GM23248 (cell line): ENCODE results near the gene PATJ. TPM values are rescaled to one million over a fixed set of nuclear protein-coding genes. Genes with fewer than 3 reads are reported as not detected.

ENCODE experiments used
- DNase-seq: peaks from one replicate; pipeline ENCODE4 v3.0.0-alpha.2; 2015
- H2AFZ ChIP-seq: fragments of 200-600 bp; sonication (generic); 2 replicates; pipeline ENCODE4 v1.6.1; 2016; ENCODE audit warnings: antibody characterized with exemption
- H3F3A ChIP-seq: fragments of 200-600 bp; sonication (generic); 2 replicates; pipeline ENCODE4 v1.6.1; 2016; ENCODE audit warnings: mild to moderate bottlenecking, antibody characterized with exemption, mixed run types; ENCODE audit not compliant: insufficient read depth
- H3K27ac ChIP-seq: fragments of 200-600 bp; sonication (generic); 2 replicates; pipeline ENCODE4 v1.5.1; 2016; ENCODE audit warnings: mild to moderate bottlenecking
- H3K27me3 ChIP-seq: fragments of 200-600 bp; sonication (generic); replicated peaks from 2 replicates; pipeline ENCODE4 v1.6.1; 2016; ENCODE audit warnings: mild to moderate bottlenecking; ENCODE audit not compliant: insufficient read depth
- H3K36me3 ChIP-seq: fragments of 200-600 bp; sonication (generic); 2 replicates; pipeline ENCODE4 v1.6.1; 2016; ENCODE audit warnings: low read depth, mild to moderate bottlenecking
- H3K4me1 ChIP-seq: fragments of 200-600 bp; sonication (generic); 2 replicates; pipeline ENCODE4 v1.6.1; 2016; ENCODE audit warnings: mild to moderate bottlenecking; ENCODE audit not compliant: insufficient read depth
- H3K4me2 ChIP-seq: fragments of 200-600 bp; sonication (generic); one replicate; pipeline ENCODE4 v1.6.1; 2016; ENCODE audit warnings: mild to moderate bottlenecking; ENCODE audit not compliant: unreplicated experiment
- H3K4me3 ChIP-seq: fragments of 200-600 bp; sonication (generic); 2 replicates; pipeline ENCODE4 v1.5.1; 2016; ENCODE audit warnings: mild to moderate bottlenecking
- H3K79me2 ChIP-seq: fragments of 200-600 bp; sonication (generic); 2 replicates; pipeline ENCODE4 v1.6.1; 2016; ENCODE audit warnings: mild to moderate bottlenecking; ENCODE audit not compliant: insufficient read depth
- H3K9ac ChIP-seq: fragments of 200-600 bp; sonication (generic); 2 replicates; pipeline ENCODE4 v1.6.1; 2016; ENCODE audit warnings: mild to moderate bottlenecking
- H3K9me2 ChIP-seq: fragments of 200-600 bp; sonication (generic); 2 replicates; pipeline ENCODE4 v1.6.1; 2016; ENCODE audit warnings: mixed run types, mild to moderate bottlenecking, moderate library complexity; ENCODE audit not compliant: insufficient read depth
- H3K9me3 ChIP-seq: fragments of 200-600 bp; sonication (generic); one replicate; pipeline ENCODE4 v1.6.1; 2017; ENCODE audit warnings: low read depth
- H4K20me1 ChIP-seq: fragments of 200-600 bp; sonication (generic); 2 replicates; pipeline ENCODE4 v1.6.0; 2016; ENCODE audit not compliant: insufficient read depth
- EZH2 ChIP-seq: fragments of 200-600 bp; sonication (generic); IDR thresholded peaks from 2 replicates; pipeline ENCODE4 v1.6.1; 2018; ENCODE audit warnings: antibody characterized with exemption, mild to moderate bottlenecking; ENCODE audit not compliant: insufficient read depth, poor library complexity, severe bottlenecking
- EZH2phosphoT487 ChIP-seq: fragments of 200-600 bp; sonication (generic); IDR thresholded peaks from 2 replicates; pipeline ENCODE4 v1.6.1; 2018; ENCODE audit warnings: antibody characterized with exemption, moderate library complexity, mild to moderate bottlenecking, low read depth; ENCODE audit not compliant: insufficient read depth
- WGBS, 2 experiments: methylation state at CpG; one replicate each; pipeline ENCODE4 v1.1.6; 2015 to 2017; ENCODE audit warnings: low lambda C conversion rate in 2 of 2, low coverage in 1 of 2; ENCODE audit errors: missing lambda C conversion rate in 2 of 2; 5-methylcytosine and 5-hydroxymethylcytosine counted together
- in situ Hi-C: fragments of 300-500 bp; cut with MboI; formaldehyde crosslinking; loops from 2 replicates; pipeline ENCODE4 v1.15.0; 2020
- polyA plus RNA-seq: library from polyadenylated mRNA; unstranded; fragments of >200 nt; fragmentation: Nextera tagmentation; extraction: Ambion mirVana; gene quantifications from 2 replicates; pipeline ENCODE4 v1.2.1, GENCODE V29; 2016
- total RNA-seq: library from RNA; depleted of rRNA; stranded (reverse); fragments of >200 nt; shearing (Covaris generic); gene quantifications from 2 replicates; pipeline ENCODE4 v1.2.3, GENCODE V29; 2014

The PATJ gene
- total and polyA plus RNA-seq, 2 experiments from 2014 or later: 5.3 to 6.1 TPM

- Histone ChIP-seq H3K36me3 (no peaks in the 10 kb centered on the region), H3K9me3 (no peaks in the 10 kb centered on the region), H3K27ac (no peak overlapping the region), H3K27me3 (no peaks in the 10 kb centered on the region), H3K9ac (no peak overlapping the region), H3K4me2 (no peak overlapping the region), H2AFZ (no peak overlapping the region), H3K9me2 (no peaks in the 10 kb centered on the region), H3K4me3 (no peak overlapping the region), H3K79me2 (no peaks in the 10 kb centered on the region), H3F3A (no peaks in the 10 kb centered on the region), H4K20me1 (no peaks in the 10 kb centered on the region), H3K4me1 (no peaks in the 10 kb centered on the region)
- in situ Hi-C loops: no loop called here
- 76 to 77% methylated on average over 3 of the region's 3 CpGs for WGBS, 2 experiments
- TF ChIP-seq EZH2 (no peak), EZH2phosphoT487 (no peak)
- no peak for DNase-seq
Measured at GRCh38 chr1:62103846-62104245, 361.6 kb downstream of the PATJ start.

GRCh38 chr1:62107923-62108322 is 365.6 kb downstream of the PATJ start:
- TF ChIP-seq EZH2: no peak
- TF ChIP-seq EZH2phosphoT487: no peak
- 34 to 47% methylated on average over 1 of the region's 1 CpG for WGBS, 2 experiments
- Histone ChIP-seq H2AFZ (no peak overlapping the region), H3K27me3 (no peaks in the 10 kb centered on the region), H3K27ac (no peak overlapping the region), H3K36me3 (no peaks in the 10 kb centered on the region), H3K9ac (no peak overlapping the region), H3F3A (no peaks in the 10 kb centered on the region), H4K20me1 (no peaks in the 10 kb centered on the region), H3K9me2 (no peaks in the 10 kb centered on the region), H3K4me3 (no peak overlapping the region), H3K79me2 (no peaks in the 10 kb centered on the region), H3K4me2 (no peak overlapping the region), H3K9me3 (no peaks in the 10 kb centered on the region), H3K4me1 (no peaks in the 10 kb centered on the region)
- in situ Hi-C loops: no loop called here
- DNase-seq: no peak

- H3K79me2 ChIP-seq: no peaks in the 10 kb centered on the region
- no peaks in the 10 kb centered on the region for H3K9me2 ChIP-seq
- no peaks in the 10 kb centered on the region for H3K36me3 ChIP-seq
- no peak overlapping the region for H3K4me3 ChIP-seq
- H4K20me1 ChIP-seq: no peaks in the 10 kb centered on the region
- H3F3A ChIP-seq: no peaks in the 10 kb centered on the region
- no peaks in the 10 kb centered on the region for H3K4me1 ChIP-seq
- 86 to 87% methylated on average over 5 of the region's 5 CpGs for WGBS, 2 experiments
- H2AFZ ChIP-seq: no peak overlapping the region
- no peak for DNase-seq
- H3K9ac ChIP-seq: no peak overlapping the region
- no peak overlapping the region for H3K4me2 ChIP-seq
- H3K27me3 ChIP-seq: no peaks in the 10 kb centered on the region
- in situ Hi-C loops: no loop called here
- H3K27ac ChIP-seq: no peak overlapping the region
- no peaks in the 10 kb centered on the region for H3K9me3 ChIP-seq
- TF ChIP-seq EZH2phosphoT487: no peak
- TF ChIP-seq EZH2: no peak
Measured at GRCh38 chr1:62109124-62109523, 366.8 kb downstream of the PATJ start.

GRCh38 chr1:62110198-62110817 is 368.0 kb downstream of the PATJ start:
- in situ Hi-C loops: no loop called here
- no peaks in the 10 kb centered on the region for H3K9me2 ChIP-seq
- H3K9ac ChIP-seq: no peak overlapping the region
- H2AFZ ChIP-seq: 0 out of 2 replicates have a peak overlapping the region, but pooled peaks have one; percentile 45
- DNase-seq: no peak
- H3F3A ChIP-seq: no peaks in the 10 kb centered on the region
- WGBS, 2 experiments: 31 to 37% methylated on average over 11 of the region's 11 CpGs
- H3K4me2 ChIP-seq: no peak overlapping the region
- H3K36me3 ChIP-seq: no peaks in the 10 kb centered on the region
- H3K27me3 ChIP-seq: no peaks in the 10 kb centered on the region
- H4K20me1 ChIP-seq: no peaks in the 10 kb centered on the region
- H3K4me3 ChIP-seq: no peak overlapping the region
- no peaks in the 10 kb centered on the region for H3K79me2 ChIP-seq
- no peaks in the 10 kb centered on the region for H3K9me3 ChIP-seq
- H3K27ac ChIP-seq: no peak overlapping the region
- no peaks in the 10 kb centered on the region for H3K4me1 ChIP-seq
- TF ChIP-seq EZH2phosphoT487 (no peak), EZH2 (no peak)

GRCh38 chr1:62111084-62111483 is 368.8 kb downstream of the PATJ start:
- no peak overlapping the region for H3K4me3 ChIP-seq
- H3K27me3 ChIP-seq: no peaks in the 10 kb centered on the region
- no peaks in the 10 kb centered on the region for H3K79me2 ChIP-seq
- no peak overlapping the region for H3K4me2 ChIP-seq
- TF ChIP-seq EZH2phosphoT487: no peak
- no peak for TF ChIP-seq EZH2
- no peak overlapping the region for H3K27ac ChIP-seq
- no peaks in the 10 kb centered on the region for H3K4me1 ChIP-seq
- H3K36me3 ChIP-seq: no peaks in the 10 kb centered on the region
- in situ Hi-C loops: no loop called here
- H3F3A ChIP-seq: no peaks in the 10 kb centered on the region
- no peak overlapping the region for H2AFZ ChIP-seq
- no peaks in the 10 kb centered on the region for H4K20me1 ChIP-seq
- no peaks in the 10 kb centered on the region for H3K9me3 ChIP-seq
- no peaks in the 10 kb centered on the region for H3K9me2 ChIP-seq
- no peak overlapping the region for H3K9ac ChIP-seq
- WGBS, 2 experiments: 86 to 95% methylated on average over 1 of the region's 1 CpG
- DNase-seq: no peak
